Retinal pigment epithelial cell (primary cell): ENCODE measurements around the gene TMEM106B.
A peak's percentile ranks its signal among the peaks of the same experiment; 100 is the strongest.

Source experiments
- DNase-seq: peaks from one replicate; pipeline ENCODE4 v3.0.0-alpha.2; 2010; ENCODE audit warnings: low read depth
- H3K4me3 ChIP-seq: 2 replicates; pipeline ENCODE4 v1.5.1; 2011; ENCODE audit warnings: mild to moderate bottlenecking, low read length, control low read depth, moderate library complexity
- CTCF ChIP-seq: conservative IDR thresholded peaks from 2 replicates; pipeline ENCODE4 v1.5.1; 2011; ENCODE audit warnings: low read depth, low read length, control low read depth, inconsistent platforms

TMEM106B gene

GRCh38 chr7:12267542-12267941 lies 56.4 kb downstream of the TMEM106B start:
- no peak for TF ChIP-seq CTCF
- DNase-seq: no peak
- no peak overlapping the region for H3K4me3 ChIP-seq

GRCh38 chr7:12269100-12269895 lies 58.2 kb downstream of the TMEM106B start:
- no peak for DNase-seq
- TF ChIP-seq CTCF: no peak
- H3K4me3 ChIP-seq: no peak overlapping the region

- peak; percentile 32 for DNase-seq
- no peak for TF ChIP-seq CTCF
- H3K4me3 ChIP-seq: no peak overlapping the region
Observed at GRCh38 chr7:12281038-12281437, 69.9 kb downstream of the TMEM106B start.

- TF ChIP-seq CTCF: no peak
- no peak for DNase-seq
- H3K4me3 ChIP-seq: no peak overlapping the region
Observed at GRCh38 chr7:12287901-12288300, 76.8 kb downstream of the TMEM106B start.

- no peak for TF ChIP-seq CTCF
- no peak for DNase-seq
- no peak overlapping the region for H3K4me3 ChIP-seq
Observed at GRCh38 chr7:12289996-12290395, 78.9 kb downstream of the TMEM106B start.

- TF ChIP-seq CTCF: no peak
- DNase-seq: no peak
- H3K4me3 ChIP-seq: no peak overlapping the region
Observed at GRCh38 chr7:12290761-12291160, 79.7 kb downstream of the TMEM106B start.

- TF ChIP-seq CTCF: peak; percentile 41
- no peak overlapping the region for H3K4me3 ChIP-seq
- DNase-seq: no peak
Observed at GRCh38 chr7:12291870-12292269, 80.8 kb downstream of the TMEM106B start.
